Left lung (tissue), 10 donors: Measurements from ENCODE around the gene CRB2. TPM values are rescaled to one million over a fixed set of nuclear protein-coding genes. Genes with fewer than 3 reads are reported as not detected.

Experiments
- ATAC-seq: fragments of 200-7000 bp; cut with Tn5 transposase; one replicate; pipeline ENCODE4 v1.9.1; 2020; ENCODE audit warnings: moderate library complexity
- DNase-seq, 4 donors: peaks; one replicate each; pipeline ENCODE4 v3.0.0-alpha.2; 2013 to 2020
- H3K27ac ChIP-seq, 2 donors: fragments of 200-600 bp; sonication (generic) in 1 of 2; one replicate each; pipeline versions ENCODE4 v1.5.0 to v1.8.0; 2020 to 2021
- H3K27me3 ChIP-seq, 2 donors: fragments of 200-600 bp; sonication (generic) in 1 of 2; one replicate each; pipeline versions ENCODE4 v1.5.0 to v1.8.0; 2020 to 2021
- H3K36me3 ChIP-seq, 2 donors: fragments of 200-600 bp; sonication (generic) in 1 of 2; one replicate each; pipeline versions ENCODE4 v1.5.0 to v1.8.0; 2020 to 2021
- H3K4me1 ChIP-seq, 2 donors: fragments of 200-600 bp; one replicate each; pipeline ENCODE4 v1.8.0; 2021
- H3K4me3 ChIP-seq, 2 donors: fragments of 200-600 bp; sonication (generic) in 1 of 2; one replicate each; pipeline versions ENCODE4 v1.5.0 to v1.8.0; 2020 to 2021; ENCODE audit warnings: mild to moderate bottlenecking in 1 of 2
- H3K9me3 ChIP-seq, 2 donors: fragments of 200-600 bp; sonication (generic) in 1 of 2; one replicate each; pipeline versions ENCODE4 v1.5.0 to v1.8.0; 2020 to 2021
- intact Hi-C, 2 donors: fragments of 100-400 bp; cut with DNase I; formaldehyde crosslinking; loops; one replicate each; pipeline versions ENCODE4 v1.11.2 to v1.14.2; 2022
- polyA plus RNA-seq, 6 donors: library from polyadenylated mRNA; unstranded; fragments of 120-200 nt; gene quantifications; one replicate each; pipeline ENCODE4 v1.2.1, GENCODE V29; 2013; ENCODE audit not compliant: insufficient read length in 6 of 6
- total RNA-seq, 2 donors: library from RNA; stranded (reverse); fragmentation: NEBNext Ultra II Directional; extraction: Animal tissue kit (Norgen Biotek cat#: 25700); gene quantifications; one replicate each; pipeline ENCODE4 v1.2.1, GENCODE V29; 2021
- TF ChIP-seq, protein P1 (sequence below), 2 donors: fragments of 200-600 bp; sonication (generic) in 1 of 2; IDR thresholded peaks; one replicate each; pipeline versions ENCODE4 v1.5.0 to v1.8.0; 2021; ENCODE audit warnings: antibody characterized with exemption in 2 of 2
- donor health status: DM: no; HTN: yes; CAD: no.
- donor health status: DM: no; HTN: no; CAD: no.

The CRB2 gene
- total and polyA plus RNA-seq, 8 donors: 0.08 to 0.58 (median 0.34) TPM

- no peak for ATAC-seq
- intact Hi-C loops: no loop called here
These were observed 10.0 kb upstream of the CRB2 start for GRCh38 chr9:123346026-123346425.

GRCh38 chr9:123346826-123347225, 9.2 kb upstream of the CRB2 start:
- Histone ChIP-seq H3K9me3 (no peaks in the 10 kb centered on the region), H3K36me3 (no peaks in the 10 kb centered on the region), H3K4me1 (no peaks in the 10 kb centered on the region), H3K27me3 (peaks cover 0 to 24% of the 10 kb centered on the region in 2 donors), H3K27ac (no peak overlapping the region), H3K4me3 (no peak overlapping the region)
- TF ChIP-seq, protein P1, sequence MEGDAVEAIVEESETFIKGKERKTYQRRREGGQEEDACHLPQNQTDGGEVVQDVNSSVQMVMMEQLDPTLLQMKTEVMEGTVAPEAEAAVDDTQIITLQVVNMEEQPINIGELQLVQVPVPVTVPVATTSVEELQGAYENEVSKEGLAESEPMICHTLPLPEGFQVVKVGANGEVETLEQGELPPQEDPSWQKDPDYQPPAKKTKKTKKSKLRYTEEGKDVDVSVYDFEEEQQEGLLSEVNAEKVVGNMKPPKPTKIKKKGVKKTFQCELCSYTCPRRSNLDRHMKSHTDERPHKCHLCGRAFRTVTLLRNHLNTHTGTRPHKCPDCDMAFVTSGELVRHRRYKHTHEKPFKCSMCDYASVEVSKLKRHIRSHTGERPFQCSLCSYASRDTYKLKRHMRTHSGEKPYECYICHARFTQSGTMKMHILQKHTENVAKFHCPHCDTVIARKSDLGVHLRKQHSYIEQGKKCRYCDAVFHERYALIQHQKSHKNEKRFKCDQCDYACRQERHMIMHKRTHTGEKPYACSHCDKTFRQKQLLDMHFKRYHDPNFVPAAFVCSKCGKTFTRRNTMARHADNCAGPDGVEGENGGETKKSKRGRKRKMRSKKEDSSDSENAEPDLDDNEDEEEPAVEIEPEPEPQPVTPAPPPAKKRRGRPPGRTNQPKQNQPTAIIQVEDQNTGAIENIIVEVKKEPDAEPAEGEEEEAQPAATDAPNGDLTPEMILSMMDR (IDR thresholded peaks at IDR 0.05): no peak
- no peak for ATAC-seq
- DNase-seq: no peak
- intact Hi-C loops: no loop called here

More at GRCh38 chr9:123346026-123346425, 10.0 kb upstream of the CRB2 start:
- peak in 1 of 4 donors; percentile 70 for DNase-seq
- TF ChIP-seq, protein P1 (IDR thresholded peaks at IDR 0.05): no peak
- H3K9me3 ChIP-seq: no peaks in the 10 kb centered on the region
- no peaks in the 10 kb centered on the region for H3K36me3 ChIP-seq
- H3K4me3 ChIP-seq: no peak overlapping the region
- H3K27ac ChIP-seq: no peak overlapping the region
- H3K27me3 ChIP-seq: peaks cover 0 to 16% of the 10 kb centered on the region in 2 donors
- no peaks in the 10 kb centered on the region for H3K4me1 ChIP-seq

DNA sequence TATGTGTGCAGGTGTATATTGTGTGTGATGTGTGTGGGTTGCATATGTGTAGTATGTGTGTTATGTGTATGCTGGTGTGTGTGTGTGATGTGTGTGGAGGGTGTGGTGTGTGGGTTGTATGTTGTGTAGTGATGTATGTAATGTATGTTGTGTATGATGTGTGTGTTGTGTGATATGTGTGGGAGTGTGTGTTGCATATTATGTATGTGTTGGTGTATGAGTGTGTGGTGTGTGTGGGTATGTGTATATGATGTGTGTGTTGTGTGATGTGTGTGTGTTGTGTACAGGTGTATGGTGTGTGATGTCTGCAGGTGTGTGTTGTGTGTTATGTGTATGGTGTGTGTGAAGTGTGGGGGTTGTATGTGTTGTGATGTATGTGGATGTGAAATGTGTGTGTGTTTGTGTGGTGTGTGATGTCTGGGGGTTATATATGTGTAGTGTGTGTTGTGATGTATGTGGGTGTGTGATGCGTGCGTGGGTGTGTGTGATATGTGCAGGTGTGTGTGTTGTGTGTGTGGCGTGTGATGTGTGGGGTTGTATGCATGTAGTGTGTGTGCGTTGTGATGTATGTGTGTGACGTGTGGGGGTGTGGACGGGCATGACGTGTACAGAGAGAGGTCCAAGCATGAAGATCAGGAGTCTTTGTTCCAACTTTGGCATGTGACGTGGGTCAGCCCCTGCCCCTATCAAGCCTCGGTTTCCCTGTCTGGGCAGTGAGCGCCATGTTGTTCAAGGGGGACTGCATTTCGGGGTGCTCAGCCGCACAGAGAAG, 8.5 kb upstream of the CRB2 start:
- no peak overlapping the region for H3K4me3 ChIP-seq
- peak in 1 of 4 donors; percentile 28 for DNase-seq
- intact Hi-C loops: no loop called here
- TF ChIP-seq, protein P1 (IDR thresholded peaks at IDR 0.05): no peak
- H3K36me3 ChIP-seq: no peaks in the 10 kb centered on the region
- no peaks in the 10 kb centered on the region for H3K9me3 ChIP-seq
- H3K27me3 ChIP-seq: peaks cover 0 to 24% of the 10 kb centered on the region in 2 donors
- no peak overlapping the region for H3K27ac ChIP-seq
- no peaks in the 10 kb centered on the region for H3K4me1 ChIP-seq
- ATAC-seq: no peak

DNA sequence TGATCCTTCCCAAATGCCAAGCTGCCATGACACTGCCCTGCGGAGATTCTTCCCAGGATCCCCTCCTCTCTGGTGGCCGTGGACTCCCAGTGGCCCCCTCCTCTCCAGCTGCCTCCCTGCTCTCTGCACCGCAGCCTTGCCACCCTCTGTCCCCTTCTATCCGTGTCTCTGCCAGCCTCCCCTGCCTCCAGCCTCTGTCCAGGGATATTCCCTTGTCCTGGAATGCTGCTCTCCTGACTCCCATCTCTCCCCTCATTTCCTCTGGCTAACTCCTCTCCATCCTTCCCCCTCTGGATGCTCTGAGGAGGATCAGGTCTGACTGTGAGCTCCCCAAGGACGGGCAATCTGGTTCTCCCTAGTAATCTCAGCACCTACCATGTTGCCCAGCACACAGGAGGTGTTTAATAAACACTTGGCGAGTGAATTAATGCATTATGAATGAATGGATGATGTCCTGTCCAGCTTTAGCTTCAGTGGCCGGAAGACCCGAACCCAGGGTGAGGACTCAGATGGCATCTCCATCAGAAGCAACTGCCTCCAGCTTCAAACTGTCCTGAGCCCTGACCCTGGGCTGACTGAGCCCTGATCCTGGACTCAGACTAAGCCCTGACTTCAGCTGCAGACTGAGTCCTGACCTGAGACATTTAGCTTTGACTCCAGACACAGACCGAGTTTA, 7.5 kb upstream of the CRB2 start:
- H3K4me3 ChIP-seq: no peak overlapping the region
- DNase-seq (peak in 1 of 4 donors; percentile 8), ATAC-seq (no peak)
- no peak overlapping the region for H3K27ac ChIP-seq
- H3K36me3 ChIP-seq: no peaks in the 10 kb centered on the region
- intact Hi-C loops: no loop called here
- H3K27me3 ChIP-seq: peaks cover 0 to 32% of the 10 kb centered on the region in 2 donors
- no peaks in the 10 kb centered on the region for H3K4me1 ChIP-seq
- no peaks in the 10 kb centered on the region for H3K9me3 ChIP-seq
- TF ChIP-seq, protein P1 (IDR thresholded peaks at IDR 0.05): no peak

- Histone ChIP-seq H3K36me3 (no peaks in the 10 kb centered on the region), H3K27me3 (peaks cover 0 to 38% of the 10 kb centered on the region in 2 donors), H3K4me3 (no peak overlapping the region), H3K4me1 (peaks cover 0 to 2% of the 10 kb centered on the region in 2 donors), H3K9me3 (no peaks in the 10 kb centered on the region), H3K27ac (no peak overlapping the region)
- TF ChIP-seq, protein P1 (IDR thresholded peaks at IDR 0.05): no peak
- no peak for DNase-seq
- no peak for ATAC-seq
- intact Hi-C loops: no loop called here
These were observed 7.0 kb upstream of the CRB2 start for GRCh38 chr9:123349033-123349432.
